ENCODE data around the gene CCDC9B. TPM values are rescaled to one million over a fixed set of nuclear protein-coding genes. Genes with fewer than 3 reads are reported as not detected.

CCDC9B gene
- total and polyA plus RNA-seq, 2 donors (not counting 1 experiment from before 2014, with no cell fraction given): 2.0 to 38.0 TPM

DNA sequence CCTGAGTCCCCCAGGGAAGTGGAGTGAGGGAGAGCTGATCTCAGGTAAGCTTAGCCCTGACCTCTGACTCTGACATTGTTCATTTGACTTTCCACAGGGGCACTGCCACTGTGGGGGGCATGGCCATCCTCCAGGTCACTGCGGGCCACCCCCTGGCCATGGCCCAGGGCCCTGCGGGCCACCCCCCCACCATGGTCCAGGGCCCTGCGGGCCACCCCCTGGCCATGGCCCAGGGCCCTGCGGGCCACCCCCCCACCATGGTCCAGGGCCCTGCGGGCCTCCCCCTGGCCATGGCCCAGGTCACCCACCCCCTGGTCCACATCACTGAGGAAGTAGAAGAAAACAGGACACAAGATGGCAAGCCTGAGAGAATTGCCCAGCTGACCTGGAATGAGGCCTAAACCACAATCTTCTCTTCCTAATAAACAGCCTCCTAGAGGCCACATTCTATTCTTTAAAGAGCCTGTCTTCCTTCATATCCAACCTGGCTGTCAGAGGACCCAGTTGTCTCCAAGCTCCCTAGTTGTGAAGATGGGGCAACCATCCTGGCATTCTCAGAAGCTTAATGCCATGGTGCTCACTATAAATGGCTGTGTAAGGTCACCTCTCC, 15.3 kb upstream of the CCDC9B start:
- H3K4me3 ChIP-seq (replicated peaks in 1 of 4; ENCODE audit: control extremely low read depth in 1 of 4, insufficient read depth in 1 of 4, low read depth in 3 of 4, low read length in 4 of 4): no peak overlapping the region
- H3K9ac ChIP-seq (ENCODE audit: insufficient read depth, low read length): no peak overlapping the region
- no peaks in the 10 kb centered on the region for H3K9me3 ChIP-seq (ENCODE audit: control insufficient read depth, insufficient read depth, low read depth, low read length)
- H4K20me1 ChIP-seq (ENCODE audit: control insufficient read depth, extremely low read depth, insufficient read depth, low read length): no peaks in the 10 kb centered on the region
- peaks cover 31% of the 10 kb centered on the region for H3K27me3 ChIP-seq (ENCODE audit: control insufficient read depth, insufficient read depth, low read length)
- no peaks in the 10 kb centered on the region for H3K79me2 ChIP-seq (ENCODE audit: control insufficient read depth, insufficient read depth, low read length)
- DNase-seq (ENCODE audit: low read depth in 2 of 2): no peak
- no peaks in the 10 kb centered on the region for H3K36me3 ChIP-seq (ENCODE audit: control insufficient read depth, insufficient read depth, low read length)
- peaks cover 3% of the 10 kb centered on the region for H3K4me1 ChIP-seq (ENCODE audit: control insufficient read depth, extremely low read depth, insufficient read depth, low read length)
- no peak overlapping the region for H3K27ac ChIP-seq (ENCODE audit: insufficient read depth, low read length)
- TF ChIP-seq, protein P1, sequence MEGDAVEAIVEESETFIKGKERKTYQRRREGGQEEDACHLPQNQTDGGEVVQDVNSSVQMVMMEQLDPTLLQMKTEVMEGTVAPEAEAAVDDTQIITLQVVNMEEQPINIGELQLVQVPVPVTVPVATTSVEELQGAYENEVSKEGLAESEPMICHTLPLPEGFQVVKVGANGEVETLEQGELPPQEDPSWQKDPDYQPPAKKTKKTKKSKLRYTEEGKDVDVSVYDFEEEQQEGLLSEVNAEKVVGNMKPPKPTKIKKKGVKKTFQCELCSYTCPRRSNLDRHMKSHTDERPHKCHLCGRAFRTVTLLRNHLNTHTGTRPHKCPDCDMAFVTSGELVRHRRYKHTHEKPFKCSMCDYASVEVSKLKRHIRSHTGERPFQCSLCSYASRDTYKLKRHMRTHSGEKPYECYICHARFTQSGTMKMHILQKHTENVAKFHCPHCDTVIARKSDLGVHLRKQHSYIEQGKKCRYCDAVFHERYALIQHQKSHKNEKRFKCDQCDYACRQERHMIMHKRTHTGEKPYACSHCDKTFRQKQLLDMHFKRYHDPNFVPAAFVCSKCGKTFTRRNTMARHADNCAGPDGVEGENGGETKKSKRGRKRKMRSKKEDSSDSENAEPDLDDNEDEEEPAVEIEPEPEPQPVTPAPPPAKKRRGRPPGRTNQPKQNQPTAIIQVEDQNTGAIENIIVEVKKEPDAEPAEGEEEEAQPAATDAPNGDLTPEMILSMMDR (conservative IDR thresholded peaks at IDR 0.05 in 1 of 2, IDR thresholded peaks at IDR 0.05 in 1 of 2; ENCODE audit: low read depth in 1 of 2, low read length in 2 of 2): no peak
- no peak for TF ChIP-seq EZH2 (IDR thresholded peaks at IDR 0.05; ENCODE audit: low read length, missing control alignments)
- H2AFZ ChIP-seq (ENCODE audit: low read length): no peak overlapping the region
- H3K4me2 ChIP-seq (ENCODE audit: extremely low read depth, insufficient read depth, low read length): no peak overlapping the region

DNA sequence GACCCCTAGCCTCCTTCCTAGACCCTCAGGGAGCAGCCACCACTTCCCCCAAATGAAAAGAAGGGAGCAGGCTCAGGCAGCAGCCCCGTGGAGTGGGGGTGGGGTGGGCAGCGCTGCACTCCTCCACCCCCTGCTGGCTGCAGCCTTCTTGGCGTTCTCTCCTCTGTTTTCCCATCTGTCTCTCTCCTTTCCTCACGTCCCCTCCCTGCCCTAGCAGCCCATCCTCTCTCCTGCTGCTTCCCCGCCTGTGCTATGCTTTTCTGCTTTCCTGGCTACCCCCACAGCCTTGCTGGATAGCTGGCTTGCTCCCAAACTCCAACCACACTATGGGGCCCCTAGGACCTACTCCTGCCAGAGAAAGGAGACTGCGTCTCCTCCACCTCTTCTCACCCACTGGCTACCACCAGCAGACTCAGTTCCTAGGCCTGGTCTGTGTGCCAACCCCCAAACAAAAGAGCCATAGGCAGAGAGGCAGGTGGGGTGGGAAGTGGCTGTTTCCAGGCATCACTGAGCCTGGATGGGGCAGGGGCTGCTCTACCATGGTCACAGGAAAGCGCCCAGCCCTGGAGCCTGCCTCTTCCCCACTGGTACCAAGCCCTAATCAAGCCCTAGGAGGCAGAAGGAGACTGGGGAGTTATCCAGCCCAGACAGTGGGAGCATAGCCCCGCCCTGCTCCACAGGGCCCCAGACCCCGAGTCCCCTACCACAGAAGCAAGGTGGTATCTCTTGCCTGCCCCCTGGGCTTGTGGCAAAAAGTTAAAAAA, 13.9 kb upstream of the CCDC9B start:
- H3K4me1 ChIP-seq (ENCODE audit: control insufficient read depth, extremely low read depth, insufficient read depth, low read length): peaks cover 3% of the 10 kb centered on the region
- DNase-seq (ENCODE audit: low read depth in 2 of 2): peak; percentile 43 to 44
- no peaks in the 10 kb centered on the region for H3K79me2 ChIP-seq (ENCODE audit: control insufficient read depth, insufficient read depth, low read length)
- no peak overlapping the region for H3K4me2 ChIP-seq (ENCODE audit: extremely low read depth, insufficient read depth, low read length)
- no peaks in the 10 kb centered on the region for H3K36me3 ChIP-seq (ENCODE audit: control insufficient read depth, insufficient read depth, low read length)
- no peaks in the 10 kb centered on the region for H4K20me1 ChIP-seq (ENCODE audit: control insufficient read depth, extremely low read depth, insufficient read depth, low read length)
- no peak overlapping the region for H3K9ac ChIP-seq (ENCODE audit: insufficient read depth, low read length)
- no peaks in the 10 kb centered on the region for H3K9me3 ChIP-seq (ENCODE audit: control insufficient read depth, insufficient read depth, low read depth, low read length)
- H3K4me3 ChIP-seq (replicated peaks in 1 of 4; ENCODE audit: control extremely low read depth in 1 of 4, insufficient read depth in 1 of 4, low read depth in 3 of 4, low read length in 4 of 4): no peak overlapping the region
- TF ChIP-seq, protein P1 (conservative IDR thresholded peaks at IDR 0.05 in 1 of 2, IDR thresholded peaks at IDR 0.05 in 1 of 2; ENCODE audit: low read depth in 1 of 2, low read length in 2 of 2): peak; percentile 58 to 66
- no peak for TF ChIP-seq EZH2 (IDR thresholded peaks at IDR 0.05; ENCODE audit: low read length, missing control alignments)
- H3K27ac ChIP-seq (ENCODE audit: insufficient read depth, low read length): no peak overlapping the region
- H3K27me3 ChIP-seq (ENCODE audit: control insufficient read depth, insufficient read depth, low read length): peaks cover 24% of the 10 kb centered on the region
- H2AFZ ChIP-seq (ENCODE audit: low read length): no peak overlapping the region

DNA sequence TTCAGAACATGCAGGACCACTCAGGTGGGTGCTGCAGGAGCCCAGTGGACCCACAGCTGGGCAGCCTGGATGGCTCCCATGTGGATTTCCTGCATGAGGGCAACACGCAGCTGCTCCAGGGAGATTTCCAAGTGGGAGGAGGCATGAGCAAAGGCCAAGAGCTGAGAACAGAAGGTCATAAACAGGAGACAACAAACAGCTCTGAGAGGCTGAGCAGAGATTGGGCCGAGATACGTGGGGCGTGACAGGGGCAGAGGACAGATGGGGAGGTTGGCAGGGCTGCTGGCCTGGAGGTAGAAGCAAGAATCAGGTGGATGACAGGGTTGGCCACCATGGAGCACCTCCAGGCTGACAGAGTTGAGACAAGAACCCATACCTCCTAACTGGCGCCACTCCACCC, 13.0 kb upstream of the CCDC9B start:
- no peak overlapping the region for H3K4me2 ChIP-seq (ENCODE audit: extremely low read depth, insufficient read depth, low read length)
- peaks cover 20% of the 10 kb centered on the region for H3K27me3 ChIP-seq (ENCODE audit: control insufficient read depth, insufficient read depth, low read length)
- no peaks in the 10 kb centered on the region for H4K20me1 ChIP-seq (ENCODE audit: control insufficient read depth, extremely low read depth, insufficient read depth, low read length)

More for the DNA sequence above, 13.0 kb upstream of the CCDC9B start:
- no peaks in the 10 kb centered on the region for H3K79me2 ChIP-seq (ENCODE audit: control insufficient read depth, insufficient read depth, low read length)
- H3K9ac ChIP-seq (ENCODE audit: insufficient read depth, low read length): no peak overlapping the region
- no peak overlapping the region for H3K4me3 ChIP-seq (replicated peaks in 1 of 4; ENCODE audit: control extremely low read depth in 1 of 4, insufficient read depth in 1 of 4, low read depth in 3 of 4, low read length in 4 of 4)
- no peaks in the 10 kb centered on the region for H3K9me3 ChIP-seq (ENCODE audit: control insufficient read depth, insufficient read depth, low read depth, low read length)
- peaks cover 3% of the 10 kb centered on the region for H3K4me1 ChIP-seq (ENCODE audit: control insufficient read depth, extremely low read depth, insufficient read depth, low read length)
- no peaks in the 10 kb centered on the region for H3K36me3 ChIP-seq (ENCODE audit: control insufficient read depth, insufficient read depth, low read length)
- no peak overlapping the region for H3K27ac ChIP-seq (ENCODE audit: insufficient read depth, low read length)
- no peak overlapping the region for H2AFZ ChIP-seq (ENCODE audit: low read length)
- TF ChIP-seq, protein P1 (conservative IDR thresholded peaks at IDR 0.05 in 1 of 2, IDR thresholded peaks at IDR 0.05 in 1 of 2; ENCODE audit: low read depth in 1 of 2, low read length in 2 of 2): no peak
- TF ChIP-seq EZH2 (IDR thresholded peaks at IDR 0.05; ENCODE audit: low read length, missing control alignments): no peak
- no peak for DNase-seq (ENCODE audit: low read depth in 2 of 2)
